SK-N-SH (cell line): ENCODE results near the gene TAF5L. TPM values are rescaled to one million over a fixed set of nuclear protein-coding genes. Genes with fewer than 3 reads are reported as not detected.

Experiments
- CTCF ChIA-PET: fragments of 300-600, 350-600 bp; formaldehyde crosslinking; extraction: SDS; loops from one replicate; lab custom pipeline; 2021; lab: Yijun Ruan, JAX
- POLR2A ChIA-PET: fragments of 350-600 bp; sonication (Branson Sonifier 250); formaldehyde crosslinking; extraction: SDS; loops from one replicate; lab custom pipeline; 2020; ENCODE audit warnings: antibody characterized with exemption, inconsistent platforms; lab: Yijun Ruan, JAX
- DNase-seq: peaks from one replicate; pipeline ENCODE4 v3.0.0; 2012
- H2AFZ ChIP-seq: fragments of 200-600 bp; sonication (generic); 2 replicates; pipeline ENCODE4 v1.8.1; 2016; ENCODE audit warnings: antibody characterized with exemption, mild to moderate bottlenecking, low read depth
- H3F3A ChIP-seq: fragments of 200-600 bp; sonication (generic); replicated peaks from 2 replicates; pipeline ENCODE3; 2016; ENCODE audit warnings: antibody characterized with exemption, mild to moderate bottlenecking; ENCODE audit not compliant: insufficient read depth
- H3K27ac ChIP-seq, 2 experiments: fragments of 200-500 bp in 1 of 2; fragments of 200-600 bp in 1 of 2; sonication (Bioruptor generic) in 1 of 2; sonication (generic), shearing (Covaris generic) in 1 of 2; 2 replicates each; pipeline versions ENCODE4 v1.5.1 to v1.6.1; 2014 to 2016; ENCODE audit warnings: low read depth in 2 of 2, inconsistent platforms in 1 of 2, low read length in 1 of 2, mild to moderate bottlenecking in 1 of 2, mixed read lengths in 1 of 2
- H3K27me3 ChIP-seq: fragments of 200-600 bp; sonication (generic), shearing (Covaris generic); 2 replicates; pipeline ENCODE4 v1.6.1; 2016; ENCODE audit warnings: mixed run types; ENCODE audit not compliant: insufficient read depth
- H3K36me3 ChIP-seq, 2 experiments: fragments of 200-500 bp in 1 of 2; fragments of 200-600 bp in 1 of 2; sonication (Bioruptor generic) in 1 of 2; sonication (generic) in 1 of 2; replicated peaks in 1 of 2; 2 replicates each; pipeline versions ENCODE3 to v1.5.1; 2014 to 2016; ENCODE audit warnings: low read length in 1 of 2, mild to moderate bottlenecking in 1 of 2; ENCODE audit not compliant: insufficient read depth in 2 of 2, control insufficient read depth in 1 of 2
- H3K4me1 ChIP-seq, 2 experiments: fragments of 200-500 bp in 1 of 2; fragments of 200-600 bp in 1 of 2; sonication (Bioruptor generic) in 1 of 2; sonication (generic), shearing (Covaris generic) in 1 of 2; 2 replicates each; pipeline versions ENCODE4 v1.5.1 to v1.6.1; 2014 to 2016; ENCODE audit warnings: low read depth in 1 of 2, low read length in 1 of 2, mixed run types in 1 of 2; ENCODE audit not compliant: insufficient read depth in 2 of 2, control insufficient read depth in 1 of 2
- H3K4me2 ChIP-seq: fragments of 200-600 bp; sonication (generic), shearing (Covaris generic); 2 replicates; pipeline ENCODE4 v1.6.1; 2017; ENCODE audit warnings: mixed run types
- H3K4me3 ChIP-seq, 2 experiments: fragments of 200-500 bp in 1 of 2; fragments of 200-600 bp in 1 of 2; sonication (Bioruptor generic) in 1 of 2; sonication (generic), shearing (Covaris generic) in 1 of 2; 2 replicates each; pipeline versions ENCODE4 v1.5.1 to v1.8.1; 2014 to 2016; ENCODE audit warnings: low read depth in 2 of 2, inconsistent platforms in 1 of 2, low read length in 1 of 2, mild to moderate bottlenecking in 1 of 2, mixed read lengths in 1 of 2, moderate library complexity in 1 of 2
- H3K79me2 ChIP-seq: fragments of 200-600 bp; sonication (generic); 2 replicates; pipeline ENCODE4 v1.8.1; 2017; ENCODE audit warnings: mild to moderate bottlenecking; ENCODE audit not compliant: insufficient read depth
- H3K9ac ChIP-seq: fragments of 200-600 bp; sonication (generic); 2 replicates; pipeline ENCODE4 v1.6.1; 2017; ENCODE audit warnings: mixed run types
- H3K9me2 ChIP-seq: fragments of 200-600 bp; sonication (generic); 2 replicates; pipeline ENCODE4 v1.6.1; 2017; ENCODE audit warnings: mixed run types
- H3K9me3 ChIP-seq: fragments of 200-600 bp; sonication (generic); 2 replicates; pipeline ENCODE4 v1.6.1; 2017; ENCODE audit warnings: mixed run types, mild to moderate bottlenecking, moderate library complexity
- H4K20me1 ChIP-seq: fragments of 200-600 bp; sonication (generic); 2 replicates; pipeline ENCODE4 v1.6.1; 2017; ENCODE audit warnings: mild to moderate bottlenecking, mixed run types; ENCODE audit not compliant: insufficient read depth
- ELF1 ChIP-seq: IDR thresholded peaks from 2 replicates; pipeline ENCODE4 v1.4.0; 2012
- EZH2phosphoT487 ChIP-seq: fragments of 200-600 bp; sonication (generic); IDR thresholded peaks from 2 replicates; pipeline ENCODE4 v1.6.1; 2017; ENCODE audit warnings: low read depth, mixed run types, mild to moderate bottlenecking, antibody characterized with exemption, moderate library complexity, borderline replicate concordance
- FOSL2 ChIP-seq: IDR thresholded peaks from 2 replicates; pipeline ENCODE4 v1.4.0; 2012; ENCODE audit warnings: low read depth, mild to moderate bottlenecking, moderate library complexity, borderline replicate concordance
- FOXJ3 ChIP-seq: sonication (generic); formaldehyde crosslinking; IDR thresholded peaks from 2 replicates; pipeline ENCODE4 v1.5.1; 2020; ENCODE audit warnings: mild to moderate bottlenecking, missing genetic modification reagents
- GATA2 ChIP-seq: sonication (generic); formaldehyde crosslinking; IDR thresholded peaks from 2 replicates; pipeline ENCODE4 v1.5.0; 2020; ENCODE audit warnings: mild to moderate bottlenecking, missing genetic modification reagents
- MEF2A ChIP-seq: IDR thresholded peaks from 2 replicates; pipeline ENCODE4 v1.4.0; 2012; ENCODE audit warnings: low read depth, borderline replicate concordance
- NRF1 ChIP-seq: IDR thresholded peaks from 2 replicates; pipeline ENCODE4 v1.6.1; 2012; ENCODE audit warnings: low read depth, mild to moderate bottlenecking, low read length
- POLR2AphosphoS5 ChIP-seq: IDR thresholded peaks from 2 replicates; pipeline ENCODE4 v1.6.1; 2012; ENCODE audit warnings: low read depth, low read length
- SIN3A ChIP-seq: IDR thresholded peaks from 2 replicates; pipeline ENCODE4 v1.6.1; 2012; ENCODE audit warnings: low read depth, mild to moderate bottlenecking, low read length, moderate library complexity, borderline replicate concordance
- SMC3 ChIP-seq: IDR thresholded peaks from 2 replicates; pipeline ENCODE4 v1.6.1; 2012; ENCODE audit warnings: low read depth, low read length, improper control_type of control experiment
- TAF1 ChIP-seq: IDR thresholded peaks from 2 replicates; pipeline ENCODE4 v1.6.1; 2012; ENCODE audit warnings: low read depth, mild to moderate bottlenecking, low read length, moderate library complexity, borderline replicate concordance
- TCF12 ChIP-seq: IDR thresholded peaks from 2 replicates; pipeline ENCODE4 v1.4.0; 2012
- WGBS: methylation state at CpG from one replicate; pipeline ENCODE4 v1.1.6; 2017; ENCODE audit warnings: low lambda C conversion rate; 5-methylcytosine and 5-hydroxymethylcytosine counted together
- polyA plus RNA-seq, 3 experiments: library from polyadenylated mRNA; depleted of rRNA; stranded (reverse); fragments of >200 nt; gene quantifications; 2 replicates each; pipeline ENCODE4 v1.2.3, GENCODE V29; 2012
- TF ChIP-seq, protein P1 (sequence below): IDR thresholded peaks from 2 replicates; pipeline ENCODE4 v1.4.0; 2012; ENCODE audit warnings: low read depth
- TF ChIP-seq, protein P2 (sequence below): IDR thresholded peaks from 2 replicates; pipeline ENCODE4 v1.6.1; 2012; ENCODE audit warnings: mild to moderate bottlenecking, low read depth, low read length, moderate library complexity
- TF ChIP-seq, protein P3 (sequence below): IDR thresholded peaks from 2 replicates; pipeline ENCODE4 v1.4.0; 2012; ENCODE audit warnings: low read depth, borderline replicate concordance
- TF ChIP-seq, protein P4 (sequence below): IDR thresholded peaks from 2 replicates; pipeline ENCODE4; 2012
- TF ChIP-seq, protein P5 (sequence below): fragments of 200-600 bp; sonication (generic); IDR thresholded peaks from 2 replicates; pipeline ENCODE4 v1.6.1; 2017; ENCODE audit warnings: antibody characterized with exemption, mild to moderate bottlenecking, moderate library complexity

The TAF5L gene
- polyA plus RNA-seq, 1 of the 3 experiments (the other 2 are of a cell fraction) = 17.1 TPM

DNA sequence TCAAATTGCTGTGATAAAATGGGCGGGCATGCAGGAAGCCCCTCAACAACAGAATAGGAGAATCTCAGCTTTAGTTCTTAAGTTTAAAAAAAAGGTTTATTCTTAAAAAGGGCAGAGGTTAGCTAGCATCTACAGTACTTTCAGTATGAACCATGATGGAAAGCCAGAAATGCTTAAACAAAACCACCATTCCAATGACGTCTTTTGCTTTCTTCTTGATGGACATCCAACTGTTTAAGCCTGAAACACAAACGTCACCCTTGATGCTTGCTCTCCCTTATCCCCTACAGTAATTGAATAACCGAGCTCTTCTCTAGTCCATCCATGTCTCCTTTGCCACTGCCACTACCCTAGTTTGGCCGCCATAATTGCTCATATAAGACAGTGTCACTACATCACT, 25.7 kb downstream of the TAF5L start:
- peaks cover 34 to 68% of the 10 kb centered on the region in 2 experiments for H3K36me3 ChIP-seq
- WGBS = 95% methylated on average over 5 of the region's 5 CpGs
- POLR2A ChIA-PET = no interaction called here

DNA sequence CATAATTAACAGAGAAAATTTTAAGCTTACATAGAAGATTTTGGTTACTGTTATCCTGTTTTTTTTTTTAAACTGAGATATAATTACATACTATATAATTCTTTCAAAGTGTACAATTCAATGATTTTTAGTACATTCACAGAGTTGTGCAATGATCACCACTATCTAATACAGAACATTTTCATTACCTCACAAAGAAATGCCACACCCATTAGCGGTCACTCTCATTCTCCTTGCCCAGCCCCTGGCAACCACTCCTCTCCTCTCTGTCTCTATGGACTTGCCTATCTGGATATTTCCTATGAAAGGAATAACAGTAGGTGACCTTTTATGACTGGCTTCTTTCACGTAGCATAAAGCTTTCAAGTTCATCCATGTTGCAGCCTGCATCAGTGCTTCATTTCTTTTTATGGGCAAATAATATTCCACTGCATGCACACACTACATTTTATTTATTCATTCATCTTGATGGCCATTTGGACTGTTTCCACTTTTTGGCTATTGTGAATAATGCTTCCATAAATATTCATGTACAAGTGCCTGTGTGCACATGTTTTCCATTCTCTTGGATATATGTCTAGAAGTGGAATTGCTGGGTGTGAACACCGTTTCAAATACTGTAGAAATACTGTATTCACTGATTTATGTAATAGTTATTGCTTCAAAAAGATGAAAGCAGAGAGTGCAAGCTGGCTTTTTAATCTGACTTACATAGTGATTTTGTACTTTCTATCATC, 26.5 kb downstream of the TAF5L start:
- H2AFZ ChIP-seq = no peak overlapping the region
- no peak for DNase-seq
- ChIA-PET CTCF (no interaction called here), POLR2A (interaction anchor here (0.9 kb wide), 1 partner anchor 25 kb away, joined by 4 read pairs; no protein-coding TSS in a partner anchor)
- no peak overlapping the region for H3K4me3 ChIP-seq
- TF ChIP-seq GATA2 (no peak), EZH2phosphoT487 (no peak), ELF1 (no peak), TAF1 (no peak), POLR2AphosphoS5 (no peak), TCF12 (no peak), SIN3A (no peak), FOXJ3 (no peak), FOSL2 (no peak), SMC3 (no peak), MEF2A (no peak)
- TF ChIP-seq, protein P1, sequence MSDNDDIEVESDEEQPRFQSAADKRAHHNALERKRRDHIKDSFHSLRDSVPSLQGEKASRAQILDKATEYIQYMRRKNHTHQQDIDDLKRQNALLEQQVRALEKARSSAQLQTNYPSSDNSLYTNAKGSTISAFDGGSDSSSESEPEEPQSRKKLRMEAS = no peak
- TF ChIP-seq, protein P2, sequence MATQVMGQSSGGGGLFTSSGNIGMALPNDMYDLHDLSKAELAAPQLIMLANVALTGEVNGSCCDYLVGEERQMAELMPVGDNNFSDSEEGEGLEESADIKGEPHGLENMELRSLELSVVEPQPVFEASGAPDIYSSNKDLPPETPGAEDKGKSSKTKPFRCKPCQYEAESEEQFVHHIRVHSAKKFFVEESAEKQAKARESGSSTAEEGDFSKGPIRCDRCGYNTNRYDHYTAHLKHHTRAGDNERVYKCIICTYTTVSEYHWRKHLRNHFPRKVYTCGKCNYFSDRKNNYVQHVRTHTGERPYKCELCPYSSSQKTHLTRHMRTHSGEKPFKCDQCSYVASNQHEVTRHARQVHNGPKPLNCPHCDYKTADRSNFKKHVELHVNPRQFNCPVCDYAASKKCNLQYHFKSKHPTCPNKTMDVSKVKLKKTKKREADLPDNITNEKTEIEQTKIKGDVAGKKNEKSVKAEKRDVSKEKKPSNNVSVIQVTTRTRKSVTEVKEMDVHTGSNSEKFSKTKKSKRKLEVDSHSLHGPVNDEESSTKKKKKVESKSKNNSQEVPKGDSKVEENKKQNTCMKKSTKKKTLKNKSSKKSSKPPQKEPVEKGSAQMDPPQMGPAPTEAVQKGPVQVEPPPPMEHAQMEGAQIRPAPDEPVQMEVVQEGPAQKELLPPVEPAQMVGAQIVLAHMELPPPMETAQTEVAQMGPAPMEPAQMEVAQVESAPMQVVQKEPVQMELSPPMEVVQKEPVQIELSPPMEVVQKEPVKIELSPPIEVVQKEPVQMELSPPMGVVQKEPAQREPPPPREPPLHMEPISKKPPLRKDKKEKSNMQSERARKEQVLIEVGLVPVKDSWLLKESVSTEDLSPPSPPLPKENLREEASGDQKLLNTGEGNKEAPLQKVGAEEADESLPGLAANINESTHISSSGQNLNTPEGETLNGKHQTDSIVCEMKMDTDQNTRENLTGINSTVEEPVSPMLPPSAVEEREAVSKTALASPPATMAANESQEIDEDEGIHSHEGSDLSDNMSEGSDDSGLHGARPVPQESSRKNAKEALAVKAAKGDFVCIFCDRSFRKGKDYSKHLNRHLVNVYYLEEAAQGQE = no peak
- TF ChIP-seq, protein P3, sequence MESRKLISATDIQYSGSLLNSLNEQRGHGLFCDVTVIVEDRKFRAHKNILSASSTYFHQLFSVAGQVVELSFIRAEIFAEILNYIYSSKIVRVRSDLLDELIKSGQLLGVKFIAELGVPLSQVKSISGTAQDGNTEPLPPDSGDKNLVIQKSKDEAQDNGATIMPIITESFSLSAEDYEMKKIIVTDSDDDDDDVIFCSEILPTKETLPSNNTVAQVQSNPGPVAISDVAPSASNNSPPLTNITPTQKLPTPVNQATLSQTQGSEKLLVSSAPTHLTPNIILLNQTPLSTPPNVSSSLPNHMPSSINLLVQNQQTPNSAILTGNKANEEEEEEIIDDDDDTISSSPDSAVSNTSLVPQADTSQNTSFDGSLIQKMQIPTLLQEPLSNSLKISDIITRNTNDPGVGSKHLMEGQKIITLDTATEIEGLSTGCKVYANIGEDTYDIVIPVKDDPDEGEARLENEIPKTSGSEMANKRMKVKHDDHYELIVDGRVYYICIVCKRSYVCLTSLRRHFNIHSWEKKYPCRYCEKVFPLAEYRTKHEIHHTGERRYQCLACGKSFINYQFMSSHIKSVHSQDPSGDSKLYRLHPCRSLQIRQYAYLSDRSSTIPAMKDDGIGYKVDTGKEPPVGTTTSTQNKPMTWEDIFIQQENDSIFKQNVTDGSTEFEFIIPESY = no peak
- TF ChIP-seq, protein P4, sequence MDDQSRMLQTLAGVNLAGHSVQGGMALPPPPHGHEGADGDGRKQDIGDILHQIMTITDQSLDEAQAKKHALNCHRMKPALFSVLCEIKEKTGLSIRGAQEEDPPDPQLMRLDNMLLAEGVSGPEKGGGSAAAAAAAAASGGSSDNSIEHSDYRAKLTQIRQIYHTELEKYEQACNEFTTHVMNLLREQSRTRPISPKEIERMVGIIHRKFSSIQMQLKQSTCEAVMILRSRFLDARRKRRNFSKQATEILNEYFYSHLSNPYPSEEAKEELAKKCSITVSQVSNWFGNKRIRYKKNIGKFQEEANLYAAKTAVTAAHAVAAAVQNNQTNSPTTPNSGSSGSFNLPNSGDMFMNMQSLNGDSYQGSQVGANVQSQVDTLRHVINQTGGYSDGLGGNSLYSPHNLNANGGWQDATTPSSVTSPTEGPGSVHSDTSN = no peak
- TF ChIP-seq, protein P5, sequence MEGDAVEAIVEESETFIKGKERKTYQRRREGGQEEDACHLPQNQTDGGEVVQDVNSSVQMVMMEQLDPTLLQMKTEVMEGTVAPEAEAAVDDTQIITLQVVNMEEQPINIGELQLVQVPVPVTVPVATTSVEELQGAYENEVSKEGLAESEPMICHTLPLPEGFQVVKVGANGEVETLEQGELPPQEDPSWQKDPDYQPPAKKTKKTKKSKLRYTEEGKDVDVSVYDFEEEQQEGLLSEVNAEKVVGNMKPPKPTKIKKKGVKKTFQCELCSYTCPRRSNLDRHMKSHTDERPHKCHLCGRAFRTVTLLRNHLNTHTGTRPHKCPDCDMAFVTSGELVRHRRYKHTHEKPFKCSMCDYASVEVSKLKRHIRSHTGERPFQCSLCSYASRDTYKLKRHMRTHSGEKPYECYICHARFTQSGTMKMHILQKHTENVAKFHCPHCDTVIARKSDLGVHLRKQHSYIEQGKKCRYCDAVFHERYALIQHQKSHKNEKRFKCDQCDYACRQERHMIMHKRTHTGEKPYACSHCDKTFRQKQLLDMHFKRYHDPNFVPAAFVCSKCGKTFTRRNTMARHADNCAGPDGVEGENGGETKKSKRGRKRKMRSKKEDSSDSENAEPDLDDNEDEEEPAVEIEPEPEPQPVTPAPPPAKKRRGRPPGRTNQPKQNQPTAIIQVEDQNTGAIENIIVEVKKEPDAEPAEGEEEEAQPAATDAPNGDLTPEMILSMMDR = no peak
- no peaks in the 10 kb centered on the region for H3K9me3 ChIP-seq
- H3K9ac ChIP-seq = no peak overlapping the region
- no peak overlapping the region for H3K4me2 ChIP-seq
- H3K27ac ChIP-seq = no peak overlapping the region
- 0 out of 2 replicates have a peak, but pooled peaks cover 3% of the 10 kb centered on the region for H4K20me1 ChIP-seq
- WGBS = 96% methylated on average over 3 of the region's 3 CpGs
- no peaks in the 10 kb centered on the region for H3K9me2 ChIP-seq
- peaks cover 0 to 2% of the 10 kb centered on the region in 2 experiments; a peak in 2 of 4 replicates for H3K4me1 ChIP-seq
- peaks cover 24% of the 10 kb centered on the region for H3F3A ChIP-seq
- no peaks in the 10 kb centered on the region for H3K27me3 ChIP-seq
- H3K36me3 ChIP-seq = peaks cover 32 to 71% of the 10 kb centered on the region in 2 experiments
- H3K79me2 ChIP-seq = peaks cover 52% of the 10 kb centered on the region

More for the DNA sequence above, 25.7 kb downstream of the TAF5L start:
- DNase-seq = no peak
- Histone ChIP-seq H3K9me3 (no peaks in the 10 kb centered on the region), H3K79me2 (peaks cover 46% of the 10 kb centered on the region), H3K4me3 (no peak overlapping the region), H3K9ac (no peak overlapping the region), H3K27me3 (no peaks in the 10 kb centered on the region), H3K27ac (no peak overlapping the region), H3K4me1 (peaks cover 0 to 2% of the 10 kb centered on the region in 2 experiments; a peak in 2 of 4 replicates), H3K4me2 (no peak overlapping the region), H3F3A (peaks cover 24% of the 10 kb centered on the region), H4K20me1 (0 out of 2 replicates have a peak, but pooled peaks cover 3% of the 10 kb centered on the region), H2AFZ (no peak overlapping the region), H3K9me2 (no peaks in the 10 kb centered on the region)
- CTCF ChIA-PET = no interaction called here
- TF ChIP-seq NRF1 (no peak), POLR2AphosphoS5 (no peak)
